ENCODE measurements around the gene CREBZF.
"Not testable (repeated sequence)": the region's sequence is repeated elsewhere in the genome, so short reads cannot be mapped to it uniquely, and the experiment has no call there.

Gene CREBZF

GRCh38 chr11:85661972-85662664, 2.8 kb downstream of the CREBZF start:
- 19% methylated on average over 2 of the region's 4 CpGs for WGBS
- Histone ChIP-seq H3K9ac (ENCODE audit: low read length) (peak overlapping the region; percentile 99), H2BK12ac (ENCODE audit: low read length in 2 of 2) (no peak overlapping the region)

DNA sequence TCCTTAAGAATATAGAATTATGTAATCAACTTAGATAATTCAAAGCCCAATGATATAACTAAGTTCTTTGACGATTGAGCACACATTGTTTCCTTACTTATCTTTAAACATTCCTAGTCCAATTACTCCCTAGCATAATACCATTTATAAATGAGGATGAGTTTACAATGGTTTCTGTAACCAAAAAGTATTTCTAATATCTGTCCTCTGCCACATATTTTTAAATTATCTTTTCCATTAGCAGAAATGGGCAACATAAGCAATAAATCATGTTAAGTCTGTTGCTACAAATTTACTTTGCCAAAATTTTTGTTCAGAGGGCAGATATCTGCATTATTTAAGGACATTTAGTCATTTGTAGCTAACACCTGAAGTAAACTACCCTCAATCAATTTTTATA, 6.7 kb downstream of the CREBZF start:
- H2BK5ac ChIP-seq (ENCODE audit: low read depth, low read length, poor library complexity, severe bottlenecking): no peak overlapping the region
- WGBS: 100% methylated on average over 1 of the region's 1 CpG
- no peak overlapping the region for H2AFZ ChIP-seq (ENCODE audit: low read depth, low read length)
- H2BK15ac ChIP-seq (ENCODE audit: low read depth, poor library complexity, severe bottlenecking): no peak overlapping the region
- no peak overlapping the region for H3K23ac ChIP-seq (ENCODE audit: low read length in 2 of 2)
- peak overlapping the region; percentile 38 for H3K9ac ChIP-seq (ENCODE audit: low read length)
- no peaks in the 10 kb centered on the region for H3K27me3 ChIP-seq (ENCODE audit: control insufficient read depth in 1 of 2, insufficient read depth in 1 of 2, low read length in 2 of 2)
- H3K9me3 ChIP-seq (ENCODE audit: control insufficient read depth, low read length): no peaks in the 10 kb centered on the region
- H3K79me1 ChIP-seq (replicated peaks; ENCODE audit: low read length, poor library complexity, severe bottlenecking): no peaks in the 10 kb centered on the region
- H2BK12ac ChIP-seq (ENCODE audit: low read length in 2 of 2): no peak overlapping the region
- no peak overlapping the region for H4K8ac ChIP-seq (ENCODE audit: low read length)
- no peak overlapping the region for H3K4ac ChIP-seq (ENCODE audit: low read depth in 1 of 2, low read length in 2 of 2)
- H2BK120ac ChIP-seq (ENCODE audit: low read depth, low read length): no peak overlapping the region
- no peak overlapping the region for H3K4me2 ChIP-seq (ENCODE audit: low read length, poor library complexity, severe bottlenecking)
- H3K36me3 ChIP-seq (ENCODE audit: control insufficient read depth in 1 of 2, insufficient read depth in 2 of 2, low read depth in 1 of 2, low read length in 2 of 2): peaks cover 3 to 90% of the 10 kb centered on the region in 2 experiments
- no peaks in the 10 kb centered on the region for H3K4me1 ChIP-seq (ENCODE audit: control insufficient read depth, insufficient read depth, low read depth, low read length)
- no peak overlapping the region for H2AK5ac ChIP-seq (ENCODE audit: low read length, severe bottlenecking)
- H3K18ac ChIP-seq (ENCODE audit: low read depth in 1 of 2, low read length in 2 of 2): no peak overlapping the region
- no peak overlapping the region for H3K4me3 ChIP-seq (ENCODE audit: insufficient read depth in 1 of 2, low read depth in 1 of 2, low read length in 2 of 2)
- H4K91ac ChIP-seq (ENCODE audit: low read length): no peak overlapping the region
- no peak for DNase-seq
- H3K14ac ChIP-seq (ENCODE audit: low read length in 2 of 2): no peak overlapping the region
- H3K27ac ChIP-seq (ENCODE audit: low read length, poor library complexity, severe bottlenecking): no peak overlapping the region

More at GRCh38 chr11:85661972-85662664, 2.8 kb downstream of the CREBZF start:
- Histone ChIP-seq H3K9me3 (ENCODE audit: control insufficient read depth, low read length) (no peaks in the 10 kb centered on the region), H2AK5ac (ENCODE audit: low read length, severe bottlenecking) (no peak overlapping the region), H3K4me3 (ENCODE audit: insufficient read depth in 1 of 2, low read depth in 1 of 2, low read length in 2 of 2) (peak overlapping the region in 1 of 2 experiments; percentile 96), H3K4me2 (ENCODE audit: low read length, poor library complexity, severe bottlenecking) (peak overlapping the region; percentile 59), H2BK5ac (ENCODE audit: low read depth, low read length, poor library complexity, severe bottlenecking) (no peak overlapping the region), H4K8ac (ENCODE audit: low read length) (no peak overlapping the region), H3K36me3 (ENCODE audit: control insufficient read depth in 1 of 2, insufficient read depth in 2 of 2, low read depth in 1 of 2, low read length in 2 of 2) (peaks cover 0 to 56% of the 10 kb centered on the region in 2 experiments), H3K27me3 (ENCODE audit: control insufficient read depth in 1 of 2, insufficient read depth in 1 of 2, low read length in 2 of 2) (no peaks in the 10 kb centered on the region), H3K79me1 (replicated peaks; ENCODE audit: low read length, poor library complexity, severe bottlenecking) (no peaks in the 10 kb centered on the region), H3K4me1 (ENCODE audit: control insufficient read depth, insufficient read depth, low read depth, low read length) (no peaks in the 10 kb centered on the region), H3K18ac (ENCODE audit: low read depth in 1 of 2, low read length in 2 of 2) (no peak overlapping the region), H2AFZ (ENCODE audit: low read depth, low read length) (no peak overlapping the region), H2BK15ac (ENCODE audit: low read depth, poor library complexity, severe bottlenecking) (no peak overlapping the region), H2BK120ac (ENCODE audit: low read depth, low read length) (no peak overlapping the region), H3K14ac (ENCODE audit: low read length in 2 of 2) (no peak overlapping the region), H3K27ac (ENCODE audit: low read length, poor library complexity, severe bottlenecking) (no peak overlapping the region), H3K4ac (ENCODE audit: low read depth in 1 of 2, low read length in 2 of 2) (no peak overlapping the region), H4K91ac (ENCODE audit: low read length) (no peak overlapping the region), H3K23ac (ENCODE audit: low read length in 2 of 2) (no peak overlapping the region)
- DNase-seq: no peak

GRCh38 chr11:85656777-85657176, 8.2 kb downstream of the CREBZF start:
- no peak overlapping the region for H2AK5ac ChIP-seq (ENCODE audit: low read length, severe bottlenecking)
- no CpG with 5 or more reads among the region's 1 CpG for WGBS
- H3K4me2 ChIP-seq (ENCODE audit: low read length, poor library complexity, severe bottlenecking): no peak overlapping the region
- no peaks in the 10 kb centered on the region for H3K79me1 ChIP-seq (replicated peaks; ENCODE audit: low read length, poor library complexity, severe bottlenecking)
- no peaks in the 10 kb centered on the region for H3K27me3 ChIP-seq (ENCODE audit: control insufficient read depth in 1 of 2, insufficient read depth in 1 of 2, low read length in 2 of 2)
- no peak for DNase-seq
- peaks cover 3 to 90% of the 10 kb centered on the region in 2 experiments for H3K36me3 ChIP-seq (ENCODE audit: control insufficient read depth in 1 of 2, insufficient read depth in 2 of 2, low read depth in 1 of 2, low read length in 2 of 2)
- no peak overlapping the region for H4K8ac ChIP-seq (ENCODE audit: low read length)
- no peak overlapping the region for H4K91ac ChIP-seq (ENCODE audit: low read length)
- H2AFZ ChIP-seq (ENCODE audit: low read depth, low read length): no peak overlapping the region
- no peak overlapping the region for H3K18ac ChIP-seq (ENCODE audit: low read depth in 1 of 2, low read length in 2 of 2)
- no peak overlapping the region for H2BK120ac ChIP-seq (ENCODE audit: low read depth, low read length)
- no peak overlapping the region for H2BK5ac ChIP-seq (ENCODE audit: low read depth, low read length, poor library complexity, severe bottlenecking)
- H3K9me3 ChIP-seq (ENCODE audit: control insufficient read depth, low read length): no peaks in the 10 kb centered on the region
- no peak overlapping the region for H3K4me3 ChIP-seq (ENCODE audit: insufficient read depth in 1 of 2, low read depth in 1 of 2, low read length in 2 of 2)
- no peak overlapping the region for H3K14ac ChIP-seq (ENCODE audit: low read length in 2 of 2)
- H3K4me1 ChIP-seq (ENCODE audit: control insufficient read depth, insufficient read depth, low read depth, low read length): no peaks in the 10 kb centered on the region
- H3K23ac ChIP-seq (ENCODE audit: low read length in 2 of 2): no peak overlapping the region
- no peak overlapping the region for H3K4ac ChIP-seq (ENCODE audit: low read depth in 1 of 2, low read length in 2 of 2)
- H2BK15ac ChIP-seq (ENCODE audit: low read depth, poor library complexity, severe bottlenecking): no peak overlapping the region
- no peak overlapping the region for H3K9ac ChIP-seq (ENCODE audit: low read length)
- no peak overlapping the region for H2BK12ac ChIP-seq (ENCODE audit: low read length in 2 of 2)
- no peak overlapping the region for H3K27ac ChIP-seq (ENCODE audit: low read length, poor library complexity, severe bottlenecking)

DNA sequence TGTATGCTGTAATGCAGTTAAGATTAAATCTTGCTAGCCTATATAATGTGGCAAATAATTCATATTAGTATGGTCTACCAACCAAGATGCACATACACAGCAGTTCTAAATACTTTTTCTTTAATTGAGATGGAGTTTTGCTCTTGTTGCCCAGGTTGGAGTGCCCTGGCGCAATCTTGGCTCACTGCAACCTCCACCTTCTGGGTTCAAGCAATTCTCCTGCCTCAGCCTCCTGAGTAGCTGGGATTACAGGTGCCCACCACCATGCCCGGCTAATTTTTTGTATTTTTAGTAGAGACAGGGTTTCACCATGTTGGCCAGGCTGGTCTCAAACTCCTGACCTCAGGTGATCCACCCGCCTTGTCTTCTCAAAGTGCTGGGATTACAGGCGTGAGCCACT, 10.6 kb downstream of the CREBZF start:
- H3K36me3 ChIP-seq (ENCODE audit: control insufficient read depth in 1 of 2, insufficient read depth in 2 of 2, low read depth in 1 of 2, low read length in 2 of 2): peaks cover 3 to 80% of the 10 kb centered on the region in 2 experiments
- H3K18ac ChIP-seq (ENCODE audit: low read depth in 1 of 2, low read length in 2 of 2); H3K9me3 ChIP-seq (ENCODE audit: control insufficient read depth, low read length); H2AFZ ChIP-seq (ENCODE audit: low read depth, low read length); H3K4me3 ChIP-seq (ENCODE audit: insufficient read depth in 1 of 2, low read depth in 1 of 2, low read length in 2 of 2); H3K9ac ChIP-seq (ENCODE audit: low read length); H2BK12ac ChIP-seq (ENCODE audit: low read length in 2 of 2); H2BK15ac ChIP-seq (ENCODE audit: low read depth, poor library complexity, severe bottlenecking); H4K8ac ChIP-seq (ENCODE audit: low read length); H2BK5ac ChIP-seq (ENCODE audit: low read depth, low read length, poor library complexity, severe bottlenecking); H2BK120ac ChIP-seq (ENCODE audit: low read depth, low read length); H2AK5ac ChIP-seq (ENCODE audit: low read length, severe bottlenecking); H3K4ac ChIP-seq (ENCODE audit: low read depth in 1 of 2, low read length in 2 of 2); H3K27ac ChIP-seq (ENCODE audit: low read length, poor library complexity, severe bottlenecking); H4K91ac ChIP-seq (ENCODE audit: low read length); H3K4me2 ChIP-seq (ENCODE audit: low read length, poor library complexity, severe bottlenecking); H3K14ac ChIP-seq (ENCODE audit: low read length in 2 of 2); DNase-seq; H3K4me1 ChIP-seq (ENCODE audit: control insufficient read depth, insufficient read depth, low read depth, low read length); H3K27me3 ChIP-seq (ENCODE audit: control insufficient read depth in 1 of 2, insufficient read depth in 1 of 2, low read length in 2 of 2); H3K23ac ChIP-seq (ENCODE audit: low read length in 2 of 2); H3K79me1 ChIP-seq (replicated peaks; ENCODE audit: low read length, poor library complexity, severe bottlenecking): not testable (repeated sequence)
- WGBS: 92% methylated on average over 2 of the region's 4 CpGs

Data from mesenchymal stem cell (in vitro differentiated cells and primary cell).